HCT116 (cell line): ENCODE measurements around the gene TGM4. TPM values are rescaled to one million over a fixed set of nuclear protein-coding genes. Genes with fewer than 3 reads are reported as not detected.

ENCODE experiments used
- ATAC-seq: fragments of 200-7000 bp; cut with Tn5 transposase; 2 replicates; pipeline ENCODE4 v1.9.1; 2020; ENCODE audit warnings: mild to moderate bottlenecking, moderate library complexity
- BruUV-seq: library from RNA; stranded (reverse); fragments of 400-500 nt; replicated peaks from 2 replicates; lab custom pipeline; 2021; lab: Mats Ljungman, UMichigan
- CTCF ChIA-PET: fragments of 300-600 bp; sonication (Branson Sonifier 250); formaldehyde crosslinking; loops from one replicate; lab custom pipeline; 2021; ENCODE audit warnings: antibody characterized with exemption; lab: Charles Lee
- POLR2A ChIA-PET: fragments of 300-600, 350-600 bp; sonication (Branson Sonifier 250); formaldehyde crosslinking; loops from one replicate; lab custom pipeline; 2021; ENCODE audit warnings: antibody characterized with exemption; lab: Charles Lee
- RAD21 ChIA-PET, 2 experiments: fragments of 300-600 bp; sonication (Branson Sonifier 250); formaldehyde crosslinking; loops; one replicate each; lab custom pipeline; 2023; ENCODE audit warnings: low total read pairs in 2 of 2; ENCODE audit not compliant: uncharacterized antibody in 2 of 2, unreplicated experiment in 2 of 2, low non-redundant PET in 1 of 2; lab: Charles Lee
- DNase-seq: peaks from one replicate; pipeline ENCODE4 v3.0.0-alpha.2; 2010; ENCODE audit warnings: low read depth, low spot score
- H2AFZ ChIP-seq: fragments of 200-600 bp; shearing (Covaris generic), sonication (generic); 2 replicates; pipeline ENCODE4 v1.6.1; 2017; ENCODE audit warnings: low read depth, mixed run types, mixed read lengths, antibody characterized with exemption, low read length; ENCODE audit not compliant: poor library complexity, severe bottlenecking
- H3K27ac ChIP-seq: 2 replicates; pipeline ENCODE4 v1.5.1; 2012; ENCODE audit warnings: low read depth, low read length
- H3K27me3 ChIP-seq: fragments of 200-600 bp; sonication (generic); 2 replicates; pipeline ENCODE4 v1.6.1; 2016; ENCODE audit warnings: mixed run types, low read length, mixed read lengths; ENCODE audit not compliant: insufficient read depth
- H3K36me3 ChIP-seq, 2 experiments: fragments of 200-500 bp in 1 of 2; fragments of 200-600 bp in 1 of 2; sonication (Bioruptor generic) in 1 of 2; sonication (generic) in 1 of 2; 2 replicates each; pipeline versions ENCODE4 v1.5.1 to v1.6.1; 2014 to 2016; ENCODE audit warnings: low read length in 2 of 2, inconsistent platforms in 1 of 2, mixed read lengths in 1 of 2, mixed run types in 1 of 2; ENCODE audit not compliant: insufficient read depth in 2 of 2, control insufficient read depth in 1 of 2
- H3K4me1 ChIP-seq, 2 experiments: fragments of 200-600 bp in 1 of 2; sonication (generic) in 1 of 2; 2 replicates each; pipeline versions ENCODE4 v1.5.1 to v1.6.1; 2012 to 2017; ENCODE audit warnings: low read length in 2 of 2, inconsistent platforms in 1 of 2, mild to moderate bottlenecking in 1 of 2, mixed read lengths in 1 of 2, mixed run types in 1 of 2, moderate library complexity in 1 of 2; ENCODE audit not compliant: insufficient read depth in 2 of 2, control insufficient read depth in 1 of 2
- H3K4me2 ChIP-seq: fragments of 200-600 bp; sonication (generic); 2 replicates; pipeline ENCODE4 v1.6.1; 2017; ENCODE audit warnings: mixed run types, low read length, mixed read lengths
- H3K4me3 ChIP-seq, 2 experiments: fragments of 200-600 bp in 1 of 2; sonication (generic) in 1 of 2; replicated peaks in 1 of 2; 2 replicates each; pipeline ENCODE4 v1.5.1; 2011 to 2016; ENCODE audit warnings: low read length in 2 of 2, control low read depth in 1 of 2, low read depth in 1 of 2, mild to moderate bottlenecking in 1 of 2, mixed read lengths in 1 of 2, mixed run types in 1 of 2
- H3K79me2 ChIP-seq: fragments of 200-600 bp; sonication (generic); 2 replicates; pipeline ENCODE4 v1.6.1; 2017; ENCODE audit warnings: mild to moderate bottlenecking, mixed run types, low read length, moderate library complexity, mixed read lengths; ENCODE audit not compliant: insufficient read depth
- H3K9ac ChIP-seq: fragments of 200-600 bp; sonication (generic); 2 replicates; pipeline ENCODE4 v1.6.1; 2016; ENCODE audit warnings: low read length, mixed read lengths
- H3K9me2 ChIP-seq: fragments of 200-600 bp; sonication (generic), shearing (Covaris generic); 2 replicates; pipeline ENCODE4 v1.6.1; 2017; ENCODE audit warnings: mixed run types, mild to moderate bottlenecking, moderate library complexity; ENCODE audit not compliant: insufficient read depth
- H3K9me3 ChIP-seq, 2 experiments: fragments of 200-500 bp in 1 of 2; fragments of 200-600 bp in 1 of 2; sonication (Bioruptor generic) in 1 of 2; sonication (generic) in 1 of 2; 2 replicates each; pipeline ENCODE4 v1.6.1; 2014 to 2017; ENCODE audit warnings: low read length in 2 of 2, mixed read lengths in 2 of 2, inconsistent platforms in 1 of 2, low read depth in 1 of 2, mild to moderate bottlenecking in 1 of 2, mixed run types in 1 of 2, moderate library complexity in 1 of 2; ENCODE audit not compliant: control insufficient read depth in 1 of 2, insufficient read depth in 1 of 2
- H4K20me1 ChIP-seq: fragments of 200-600 bp; sonication (generic), shearing (Covaris generic); 2 replicates; pipeline ENCODE4 v1.6.1; 2017; ENCODE audit warnings: mixed run types, mild to moderate bottlenecking, moderate library complexity; ENCODE audit not compliant: insufficient read depth
- ATF3 ChIP-seq: IDR thresholded peaks from 2 replicates; pipeline ENCODE4 v1.6.1; 2012
- CEBPB ChIP-seq: IDR thresholded peaks from 2 replicates; pipeline ENCODE4 v1.6.1; 2012; ENCODE audit warnings: low read depth
- CTCF ChIP-seq, 3 experiments: fragments of 200-600 bp in 1 of 3; sonication (generic) in 1 of 3; IDR thresholded peaks in 2 of 3; conservative IDR thresholded peaks in 1 of 3; 2 replicates each; pipeline ENCODE4 v1.5.1; 2012 to 2017; ENCODE audit warnings: low read depth in 2 of 3, low read length in 2 of 3, antibody characterized with exemption in 1 of 3, borderline replicate concordance in 1 of 3, control low read depth in 1 of 3, mild to moderate bottlenecking in 1 of 3, mixed read lengths in 1 of 3, mixed run types in 1 of 3, moderate library complexity in 1 of 3; ENCODE audit not compliant: insufficient read depth in 1 of 3
- EGR1 ChIP-seq: IDR thresholded peaks from 2 replicates; pipeline ENCODE4 v1.6.1; 2012; ENCODE audit warnings: low read depth
- EZH2 ChIP-seq: fragments of 200-600 bp; sonication (generic); IDR thresholded peaks from 2 replicates; pipeline ENCODE4 v1.6.1; 2017; ENCODE audit warnings: antibody characterized with exemption, mixed run types
- EZH2phosphoT487 ChIP-seq: fragments of 200-600 bp; IDR thresholded peaks from 2 replicates; pipeline ENCODE4 v1.6.1; 2018; ENCODE audit warnings: antibody characterized with exemption, borderline replicate concordance
- JUND ChIP-seq: IDR thresholded peaks from 2 replicates; pipeline ENCODE4 v1.6.1; 2012
- MAX ChIP-seq: IDR thresholded peaks from 2 replicates; pipeline ENCODE4 v1.6.1; 2012
- RAD21 ChIP-seq: IDR thresholded peaks from 2 replicates; pipeline ENCODE4 v1.6.1; 2012; ENCODE audit warnings: low read depth, mild to moderate bottlenecking
- SIN3A ChIP-seq: IDR thresholded peaks from 2 replicates; pipeline ENCODE4 v1.6.1; 2012; ENCODE audit warnings: low read depth
- YY1 ChIP-seq: IDR thresholded peaks from 2 replicates; pipeline ENCODE4 v1.6.1; 2011; ENCODE audit warnings: low read length, low read depth, moderate library complexity, mild to moderate bottlenecking; ENCODE audit not compliant: insufficient replicate concordance; ENCODE audit errors: extremely low read depth
- ZFX ChIP-seq: fragments of 450-650 bp; IDR thresholded peaks from 2 replicates; pipeline ENCODE4 v1.6.1; 2017
- ZNF274 ChIP-seq: fragments of 200-500 bp; sonication (Bioruptor generic); IDR thresholded peaks from 2 replicates; pipeline ENCODE4 v1.6.1; 2014; ENCODE audit warnings: mild to moderate bottlenecking, low read depth, low read length, inconsistent platforms
- intact Hi-C: fragments of 100-400 bp; cut with micrococcal nuclease; formaldehyde crosslinking; loops from 2 replicates; pipeline ENCODE4 v1.10.0; 2022
- total RNA-seq: library from RNA; stranded (reverse); gene quantifications from one replicate; pipeline ENCODE4 v1.2.1, GENCODE V29; 2021; ENCODE audit not compliant: unreplicated experiment

The TGM4 gene
- total RNA-seq, 1 experiment from 2014 or later = not detected

- no peaks in the 10 kb centered on the region for H3K9me2 ChIP-seq
- no peaks in the 10 kb centered on the region for H4K20me1 ChIP-seq
- peaks cover 0 to 7% of the 10 kb centered on the region in 2 experiments; a peak in 2 of 4 replicates for H3K36me3 ChIP-seq
- no peak overlapping the region for H3K9ac ChIP-seq
- POLR2A ChIA-PET = no interaction called here
- no peaks in the 10 kb centered on the region for H3K79me2 ChIP-seq
- DNase-seq (no peak), ATAC-seq (no peak)
- RAD21 ChIA-PET = no interaction called here
- H3K4me2 ChIP-seq = no peak overlapping the region
- H3K4me3 ChIP-seq = no peak overlapping the region
- no peak overlapping the region for H2AFZ ChIP-seq
- H3K9me3 ChIP-seq = no peaks in the 10 kb centered on the region
- intact Hi-C loops = no loop called here
- H3K27me3 ChIP-seq = no peaks in the 10 kb centered on the region
- no peak overlapping the region for H3K27ac ChIP-seq
- no peaks in the 10 kb centered on the region for H3K4me1 ChIP-seq
- CTCF ChIA-PET = interaction anchor here (2.6 kb wide), 1 partner anchor 9 kb away, joined by 11 read pairs; no protein-coding TSS in a partner anchor
- BruUV-seq = no TSS peak
- TF ChIP-seq CEBPB = no peak
- no peak for TF ChIP-seq ZNF274
- TF ChIP-seq MAX = no peak
- no peak for TF ChIP-seq EGR1
- TF ChIP-seq JUND = no peak
- no peak for TF ChIP-seq EZH2
- TF ChIP-seq EZH2phosphoT487 = no peak
- TF ChIP-seq ZFX = no peak
- no peak for TF ChIP-seq RAD21
- TF ChIP-seq CTCF (IDR thresholded peaks at IDR 0.05 in 2 of 3, conservative IDR thresholded peaks at IDR 0.05 in 1 of 3; ENCODE audit: borderline replicate concordance in 1 of 3, insufficient read depth in 1 of 3, low read depth in 2 of 3, low read length in 2 of 3) = no peak
- TF ChIP-seq ATF3 = no peak
- TF ChIP-seq YY1 = no peak
- TF ChIP-seq SIN3A = no peak
These were observed 49.4 kb downstream of the TGM4 start for GRCh38 chr3:44923632-44924456.
